ENCODE data around the gene KANSL3.

DNA sequence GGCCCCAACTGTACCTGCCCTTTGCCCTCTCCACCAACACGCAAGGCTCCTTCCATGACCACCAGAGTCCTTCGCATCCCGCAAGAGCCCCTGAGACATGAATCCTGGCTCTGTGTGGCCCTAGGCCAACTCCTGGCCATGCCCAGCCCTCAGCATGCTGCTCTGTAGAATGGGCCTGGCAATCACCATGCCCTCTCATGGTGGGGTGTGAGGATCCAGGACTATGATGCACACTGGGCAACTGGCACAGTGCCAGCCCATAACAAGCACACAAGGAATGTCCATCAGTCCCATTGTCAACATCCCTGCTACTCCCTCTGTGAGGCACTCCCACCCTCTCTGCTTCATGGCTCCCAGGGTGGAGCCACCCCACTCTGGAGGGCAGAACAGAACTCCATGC lies 49.2 kb upstream of the KANSL3 start:
- TF ChIP-seq, protein P1, sequence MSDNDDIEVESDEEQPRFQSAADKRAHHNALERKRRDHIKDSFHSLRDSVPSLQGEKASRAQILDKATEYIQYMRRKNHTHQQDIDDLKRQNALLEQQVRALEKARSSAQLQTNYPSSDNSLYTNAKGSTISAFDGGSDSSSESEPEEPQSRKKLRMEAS (IDR thresholded peaks at IDR 0.05), result no peak
- TF ChIP-seq TCF12 (IDR thresholded peaks at IDR 0.05; ENCODE audit: low read depth) (no peak), TAF1 (IDR thresholded peaks at IDR 0.05; ENCODE audit: low read depth) (no peak), RAD21 (IDR thresholded peaks at IDR 0.05; ENCODE audit: low read depth) (no peak), EGR1 (IDR thresholded peaks at IDR 0.05) (no peak), FOXM1 (IDR thresholded peaks at IDR 0.05; ENCODE audit: borderline replicate concordance, low read depth) (no peak), TEAD4 (IDR thresholded peaks at IDR 0.05) (no peak), EP300 (IDR thresholded peaks at IDR 0.05; ENCODE audit: borderline replicate concordance) (no peak)
- TF ChIP-seq, protein P2, sequence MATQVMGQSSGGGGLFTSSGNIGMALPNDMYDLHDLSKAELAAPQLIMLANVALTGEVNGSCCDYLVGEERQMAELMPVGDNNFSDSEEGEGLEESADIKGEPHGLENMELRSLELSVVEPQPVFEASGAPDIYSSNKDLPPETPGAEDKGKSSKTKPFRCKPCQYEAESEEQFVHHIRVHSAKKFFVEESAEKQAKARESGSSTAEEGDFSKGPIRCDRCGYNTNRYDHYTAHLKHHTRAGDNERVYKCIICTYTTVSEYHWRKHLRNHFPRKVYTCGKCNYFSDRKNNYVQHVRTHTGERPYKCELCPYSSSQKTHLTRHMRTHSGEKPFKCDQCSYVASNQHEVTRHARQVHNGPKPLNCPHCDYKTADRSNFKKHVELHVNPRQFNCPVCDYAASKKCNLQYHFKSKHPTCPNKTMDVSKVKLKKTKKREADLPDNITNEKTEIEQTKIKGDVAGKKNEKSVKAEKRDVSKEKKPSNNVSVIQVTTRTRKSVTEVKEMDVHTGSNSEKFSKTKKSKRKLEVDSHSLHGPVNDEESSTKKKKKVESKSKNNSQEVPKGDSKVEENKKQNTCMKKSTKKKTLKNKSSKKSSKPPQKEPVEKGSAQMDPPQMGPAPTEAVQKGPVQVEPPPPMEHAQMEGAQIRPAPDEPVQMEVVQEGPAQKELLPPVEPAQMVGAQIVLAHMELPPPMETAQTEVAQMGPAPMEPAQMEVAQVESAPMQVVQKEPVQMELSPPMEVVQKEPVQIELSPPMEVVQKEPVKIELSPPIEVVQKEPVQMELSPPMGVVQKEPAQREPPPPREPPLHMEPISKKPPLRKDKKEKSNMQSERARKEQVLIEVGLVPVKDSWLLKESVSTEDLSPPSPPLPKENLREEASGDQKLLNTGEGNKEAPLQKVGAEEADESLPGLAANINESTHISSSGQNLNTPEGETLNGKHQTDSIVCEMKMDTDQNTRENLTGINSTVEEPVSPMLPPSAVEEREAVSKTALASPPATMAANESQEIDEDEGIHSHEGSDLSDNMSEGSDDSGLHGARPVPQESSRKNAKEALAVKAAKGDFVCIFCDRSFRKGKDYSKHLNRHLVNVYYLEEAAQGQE (IDR thresholded peaks at IDR 0.05; ENCODE audit: low read depth), result no peak
